Activated T-cell treated with anti-CD3 and anti-CD28 coated beads, Interleukin-2, amount 50 U/mL, for 24 hours (primary cell): ENCODE measurements around the gene SNURF.
"Not testable (repeated sequence)": the region's sequence is repeated elsewhere in the genome, so short reads cannot be mapped to it uniquely, and the experiment has no call there.

ENCODE experiments used
- DNase-seq: peaks from one replicate; pipeline ENCODE4 v3.0.0-alpha.2; 2020
- H3K27ac Mint-ChIP-seq: 2 replicates; pipeline ENCODE4 v1.8.0; 2020; ENCODE audit warnings: mild to moderate bottlenecking, mixed read lengths
- H3K27me3 Mint-ChIP-seq: 2 replicates; pipeline ENCODE4 v1.8.0; 2020; ENCODE audit warnings: mixed read lengths
- H3K36me3 Mint-ChIP-seq: 2 replicates; pipeline ENCODE4 v1.8.0; 2020; ENCODE audit warnings: low read depth, mixed read lengths
- H3K4me1 Mint-ChIP-seq: 2 replicates; pipeline ENCODE4 v1.8.0; 2020; ENCODE audit warnings: low read depth, mixed read lengths
- H3K4me3 Mint-ChIP-seq: 2 replicates; pipeline ENCODE4 v1.8.0; 2020; ENCODE audit warnings: mild to moderate bottlenecking, moderate library complexity, mixed read lengths
- H3K9me3 Mint-ChIP-seq: 2 replicates; pipeline ENCODE4 v1.8.0; 2020; ENCODE audit warnings: mixed read lengths

SNURF gene

GRCh38 chr15:24954783-24955530 lies at the start of gene SNURF, which contains the start of gene SNRPN:
Gene SNURF, plus strand, starts transcription at chr15:24954987. Its CDS starts 62 bp downstream, at chr15:24955049.
Gene SNRPN, plus strand, starts transcription at chr15:24954987. Its CDS starts 19,467 bp downstream, at chr15:24974454.
- Mint-ChIP-seq H3K4me3 (peak within 1 kb of the TSS; percentile 88), H3K27me3 (no peaks in the 10 kb centered on the region), H3K9me3 (peaks cover 4% of the 10 kb centered on the region)

GRCh38 chr15:24916305-24917009 lies 38.3 kb upstream of the SNURF start:
- Mint-ChIP-seq H3K27me3 (no peaks in the 10 kb centered on the region), H3K4me3 (no peak overlapping the region), H3K36me3 (no peaks in the 10 kb centered on the region), H3K9me3 (peaks cover 43% of the 10 kb centered on the region), H3K4me1 (peaks cover 6% of the 10 kb centered on the region), H3K27ac (no peak overlapping the region)
- DNase-seq, result no peak

More at GRCh38 chr15:24954783-24955530, at the start of gene SNURF, which contains the start of gene SNRPN:
- peak within 1 kb of the TSS; percentile 93 for H3K27ac Mint-ChIP-seq
- peak; percentile 75 for DNase-seq
- H3K4me1 Mint-ChIP-seq, result peaks cover 16% of the 10 kb centered on the region
- H3K36me3 Mint-ChIP-seq, result peaks cover 31% of the 10 kb centered on the region

GRCh38 chr15:24917431-24917830 lies 37.4 kb upstream of the SNURF start:
- Mint-ChIP-seq H3K36me3 (no peaks in the 10 kb centered on the region), H3K4me3 (no peak overlapping the region), H3K4me1 (peaks cover 6% of the 10 kb centered on the region), H3K27ac (no peak overlapping the region), H3K9me3 (peaks cover 40% of the 10 kb centered on the region), H3K27me3 (no peaks in the 10 kb centered on the region)
- no peak for DNase-seq

- Mint-ChIP-seq H3K27ac (no peak overlapping the region), H3K27me3 (no peaks in the 10 kb centered on the region), H3K4me1 (peaks cover 6% of the 10 kb centered on the region), H3K4me3 (no peak overlapping the region), H3K9me3 (peaks cover 34% of the 10 kb centered on the region), H3K36me3 (no peaks in the 10 kb centered on the region)
- no peak for DNase-seq
These were observed 35.3 kb upstream of the SNURF start for GRCh38 chr15:24919446-24919845.

GRCh38 chr15:24922781-24923180 lies 32.0 kb upstream of the SNURF start:
- not testable (repeated sequence) for H3K4me3 Mint-ChIP-seq, DNase-seq, H3K4me1 Mint-ChIP-seq, H3K27me3 Mint-ChIP-seq, H3K27ac Mint-ChIP-seq, H3K36me3 Mint-ChIP-seq
- H3K9me3 Mint-ChIP-seq, result peaks cover 15% of the 10 kb centered on the region

GRCh38 chr15:24924153-24924552 lies 30.6 kb upstream of the SNURF start:
- Mint-ChIP-seq H3K36me3 (no peaks in the 10 kb centered on the region), H3K4me3 (no peak overlapping the region), H3K9me3 (peaks cover 20% of the 10 kb centered on the region), H3K27ac (no peak overlapping the region), H3K4me1 (no peaks in the 10 kb centered on the region), H3K27me3 (no peaks in the 10 kb centered on the region)
- no peak for DNase-seq

GRCh38 chr15:24924621-24925020 lies 30.2 kb upstream of the SNURF start:
- no peaks in the 10 kb centered on the region for H3K36me3 Mint-ChIP-seq
- no peak for DNase-seq
- no peaks in the 10 kb centered on the region for H3K27me3 Mint-ChIP-seq
- no peak overlapping the region for H3K4me3 Mint-ChIP-seq
- no peaks in the 10 kb centered on the region for H3K4me1 Mint-ChIP-seq
- peaks cover 21% of the 10 kb centered on the region for H3K9me3 Mint-ChIP-seq
- no peak overlapping the region for H3K27ac Mint-ChIP-seq

- not testable (repeated sequence) for H3K36me3 Mint-ChIP-seq, DNase-seq, H3K4me3 Mint-ChIP-seq, H3K27ac Mint-ChIP-seq, H3K4me1 Mint-ChIP-seq, H3K27me3 Mint-ChIP-seq
- peaks cover 24% of the 10 kb centered on the region for H3K9me3 Mint-ChIP-seq
These were observed 22.7 kb upstream of the SNURF start for GRCh38 chr15:24931874-24932732.

GRCh38 chr15:24933716-24934115 lies 21.1 kb upstream of the SNURF start:
- Mint-ChIP-seq H3K36me3 (no peaks in the 10 kb centered on the region), H3K27ac (no peak overlapping the region), H3K4me3 (no peak overlapping the region), H3K9me3 (peaks cover 24% of the 10 kb centered on the region), H3K4me1 (no peaks in the 10 kb centered on the region), H3K27me3 (no peaks in the 10 kb centered on the region)
- DNase-seq, result no peak

GRCh38 chr15:24938224-24938623 lies 16.6 kb upstream of the SNURF start:
- H3K27me3 Mint-ChIP-seq, H3K4me3 Mint-ChIP-seq, H3K36me3 Mint-ChIP-seq, DNase-seq, H3K4me1 Mint-ChIP-seq, H3K27ac Mint-ChIP-seq: not testable (repeated sequence)
- peaks cover 32% of the 10 kb centered on the region for H3K9me3 Mint-ChIP-seq

- no peak overlapping the region for H3K4me3 Mint-ChIP-seq
- peaks cover 32% of the 10 kb centered on the region for H3K9me3 Mint-ChIP-seq
- H3K27ac Mint-ChIP-seq, result no peak overlapping the region
- H3K27me3 Mint-ChIP-seq, result no peaks in the 10 kb centered on the region
- no peak for DNase-seq
- no peaks in the 10 kb centered on the region for H3K36me3 Mint-ChIP-seq
- H3K4me1 Mint-ChIP-seq, result no peaks in the 10 kb centered on the region
These were observed 14.6 kb upstream of the SNURF start for GRCh38 chr15:24940236-24940635.

GRCh38 chr15:24943361-24943760 lies 11.4 kb upstream of the SNURF start:
- no peaks in the 10 kb centered on the region for H3K36me3 Mint-ChIP-seq
- DNase-seq, result no peak

GRCh38 chr15:24944954-24945353 lies 9.8 kb upstream of the SNURF start:
- no peaks in the 10 kb centered on the region for H3K36me3 Mint-ChIP-seq
- no peak overlapping the region for H3K27ac Mint-ChIP-seq
- no peaks in the 10 kb centered on the region for H3K4me1 Mint-ChIP-seq
- no peak overlapping the region for H3K4me3 Mint-ChIP-seq
- no peak for DNase-seq
- no peaks in the 10 kb centered on the region for H3K27me3 Mint-ChIP-seq
- peaks cover 15% of the 10 kb centered on the region for H3K9me3 Mint-ChIP-seq

More at GRCh38 chr15:24943361-24943760, 11.4 kb upstream of the SNURF start:
- no peaks in the 10 kb centered on the region for H3K4me1 Mint-ChIP-seq
- no peaks in the 10 kb centered on the region for H3K27me3 Mint-ChIP-seq
- no peak overlapping the region for H3K27ac Mint-ChIP-seq
- H3K9me3 Mint-ChIP-seq, result peaks cover 21% of the 10 kb centered on the region
- H3K4me3 Mint-ChIP-seq, result no peak overlapping the region

GRCh38 chr15:24945711-24946110 lies 9.1 kb upstream of the SNURF start:
- no peak for DNase-seq
- Mint-ChIP-seq H3K27ac (no peak overlapping the region), H3K9me3 (peaks cover 9% of the 10 kb centered on the region), H3K4me1 (no peaks in the 10 kb centered on the region), H3K36me3 (no peaks in the 10 kb centered on the region), H3K4me3 (no peak overlapping the region), H3K27me3 (no peaks in the 10 kb centered on the region)
